HG03571 (cell line): ENCODE data around the gene EVX1.

Experiments used
- ATAC-seq: cut with Tn5 transposase; IDR thresholded peaks from one replicate; pipeline ENCODE4 v1.9.1; 2021; ENCODE audit not compliant: unreplicated experiment

EVX1 gene

GRCh38 chr7:27229448-27229847 lies 13.2 kb upstream of the EVX1 start:
- no peak for ATAC-seq

GRCh38 chr7:27235387-27236311 lies 7.0 kb upstream of the EVX1 start:
- ATAC-seq: no peak

- ATAC-seq: no peak
Measured at GRCh38 chr7:27237735-27238334, 4.8 kb upstream of the EVX1 start.

- ATAC-seq: no peak
Measured at GRCh38 chr7:27238979-27239386, 3.6 kb upstream of the EVX1 start.

- ATAC-seq: no peak
Measured at GRCh38 chr7:27239387-27240014, 3.1 kb upstream of the EVX1 start.

- no peak for ATAC-seq
Measured at GRCh38 chr7:27240015-27240731, 2.4 kb upstream of the EVX1 start.

- ATAC-seq: no peak
Measured at GRCh38 chr7:27241189-27242056, 1.2 kb upstream of the EVX1 start.

GRCh38 chr7:27242154-27242553 lies 448 bp upstream of the EVX1 start:
- ATAC-seq: no peak

GRCh38 chr7:27243340-27244163 lies 950 bp downstream of the EVX1 start:
- no peak for ATAC-seq

GRCh38 chr7:27244488-27245123 lies 2.0 kb downstream of the EVX1 start:
- ATAC-seq: no peak

- no peak for ATAC-seq
Measured at GRCh38 chr7:27245124-27245797, 2.7 kb downstream of the EVX1 start.

GRCh38 chr7:27245798-27246691 lies 3.4 kb downstream of the EVX1 start:
- ATAC-seq: no peak

- ATAC-seq: no peak
Measured at GRCh38 chr7:27247000-27247399, 4.4 kb downstream of the EVX1 start.

GRCh38 chr7:27247452-27248426 lies 5.1 kb downstream of the EVX1 start:
- no peak for ATAC-seq

GRCh38 chr7:27248427-27248806 lies 5.8 kb downstream of the EVX1 start:
- no peak for ATAC-seq
